PC-3 (cell line): ENCODE results near the gene RAI14.

Experiments used
- EZH2phosphoT487 ChIP-seq: fragments of 300-600 bp; sonication (generic); IDR thresholded peaks from 2 replicates; pipeline ENCODE4 v1.6.1; 2018; ENCODE audit warnings: mild to moderate bottlenecking, antibody characterized with exemption, low read length, borderline replicate concordance
- TF ChIP-seq, protein P1 (sequence below): fragments of 300-600 bp; sonication (generic); conservative IDR thresholded peaks from 2 replicates; pipeline ENCODE4 v1.5.1; 2017; ENCODE audit warnings: antibody characterized with exemption, low read depth, mild to moderate bottlenecking, low read length

DNA sequence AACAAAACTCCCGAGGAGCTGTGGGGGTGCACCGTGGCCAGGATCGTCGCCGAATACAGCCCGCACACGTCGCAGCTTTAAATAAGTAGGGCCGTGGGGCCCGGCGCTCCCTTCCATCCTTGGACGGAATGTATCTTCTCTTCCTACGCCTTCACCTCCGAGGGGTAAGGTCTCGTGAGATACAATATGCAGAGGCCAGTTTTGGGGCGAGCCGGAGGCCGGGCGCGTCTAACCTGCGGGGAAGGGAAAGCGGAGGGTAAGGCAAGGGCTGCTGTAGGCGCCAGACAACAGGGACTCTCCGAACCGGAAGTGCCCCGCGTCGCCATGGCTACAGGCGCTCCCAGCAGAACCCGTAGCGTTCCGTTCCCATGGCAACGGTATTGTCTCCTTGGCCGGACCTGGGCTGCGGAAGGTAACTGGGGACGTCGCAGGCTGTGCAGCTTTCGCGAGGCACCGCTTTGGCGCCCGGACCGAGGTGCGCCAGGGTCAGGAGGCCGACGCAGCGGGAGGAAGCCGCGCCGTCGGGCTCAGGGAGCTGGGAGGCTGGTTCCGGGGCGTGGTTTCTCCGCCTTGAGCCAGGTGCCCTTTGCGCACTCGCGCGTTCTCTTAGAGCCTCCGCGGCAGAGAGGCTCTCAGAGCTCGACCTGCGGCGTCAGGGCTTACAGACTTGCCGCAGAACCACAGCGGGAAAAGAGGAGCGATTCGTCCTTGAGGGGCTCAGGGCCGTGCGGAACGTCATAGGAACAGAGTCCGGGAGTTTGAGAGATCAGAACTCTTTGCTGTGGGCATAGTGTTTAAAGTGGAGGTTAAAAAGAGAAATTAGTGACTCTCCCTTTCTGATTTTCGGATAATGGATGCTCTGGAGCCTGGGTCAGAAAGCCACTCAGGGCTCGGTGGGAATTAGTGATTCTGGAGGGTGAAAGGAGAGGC is 182.9 kb downstream of the RAI14 start, which contains the start of gene TTC23L:
- no peak for TF ChIP-seq EZH2phosphoT487
- TF ChIP-seq, protein P1, sequence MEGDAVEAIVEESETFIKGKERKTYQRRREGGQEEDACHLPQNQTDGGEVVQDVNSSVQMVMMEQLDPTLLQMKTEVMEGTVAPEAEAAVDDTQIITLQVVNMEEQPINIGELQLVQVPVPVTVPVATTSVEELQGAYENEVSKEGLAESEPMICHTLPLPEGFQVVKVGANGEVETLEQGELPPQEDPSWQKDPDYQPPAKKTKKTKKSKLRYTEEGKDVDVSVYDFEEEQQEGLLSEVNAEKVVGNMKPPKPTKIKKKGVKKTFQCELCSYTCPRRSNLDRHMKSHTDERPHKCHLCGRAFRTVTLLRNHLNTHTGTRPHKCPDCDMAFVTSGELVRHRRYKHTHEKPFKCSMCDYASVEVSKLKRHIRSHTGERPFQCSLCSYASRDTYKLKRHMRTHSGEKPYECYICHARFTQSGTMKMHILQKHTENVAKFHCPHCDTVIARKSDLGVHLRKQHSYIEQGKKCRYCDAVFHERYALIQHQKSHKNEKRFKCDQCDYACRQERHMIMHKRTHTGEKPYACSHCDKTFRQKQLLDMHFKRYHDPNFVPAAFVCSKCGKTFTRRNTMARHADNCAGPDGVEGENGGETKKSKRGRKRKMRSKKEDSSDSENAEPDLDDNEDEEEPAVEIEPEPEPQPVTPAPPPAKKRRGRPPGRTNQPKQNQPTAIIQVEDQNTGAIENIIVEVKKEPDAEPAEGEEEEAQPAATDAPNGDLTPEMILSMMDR: no peak
